Upper lobe of left lung (tissue), 4 donors: ENCODE results near the gene RNASEH2B.

ENCODE experiments used
- CTCF ChIP-seq, 6 experiments: fragments of 450-650 bp in 4 of 6; fragments of 200-600 bp in 2 of 6; sonication (generic) in 2 of 6; IDR thresholded peaks; one replicate each; pipeline ENCODE4 v1.5.1; 2016 to 2019; ENCODE audit warnings: antibody characterized with exemption in 6 of 6
- POLR2AphosphoS5 ChIP-seq, 2 donors: sonication (generic); formaldehyde crosslinking; IDR thresholded peaks; one replicate each; pipeline ENCODE4 v1.5.1; 2017; ENCODE audit warnings: antibody characterized with exemption in 2 of 2

- TF ChIP-seq POLR2AphosphoS5 (IDR thresholded peaks at IDR 0.05) (no peak), CTCF (IDR thresholded peaks at IDR 0.05) (no peak)
Measured at GRCh38 chr13:51000061-51000460, 90.5 kb downstream of the RNASEH2B start.
